Smooth muscle cell (in vitro differentiated cells): Measurements from ENCODE around the gene C10orf143. TPM values are rescaled to one million over a fixed set of nuclear protein-coding genes. Genes with fewer than 3 reads are reported as not detected.

Experiments
- DNase-seq: peaks from one replicate; lab custom pipeline; 2025; ENCODE audit not compliant: unreplicated experiment; lab: John Stamatoyannopoulos, UW
- H2AFZ ChIP-seq: fragments of 200-600 bp; sonication (generic); 2 replicates; pipeline ENCODE4 v1.6.0; 2016; ENCODE audit warnings: antibody characterized with exemption, low read depth, mild to moderate bottlenecking
- H3F3A ChIP-seq: fragments of 200-600 bp; sonication (generic); 2 replicates; pipeline ENCODE4 v1.6.0; 2017; ENCODE audit warnings: antibody characterized with exemption, low read depth
- H3K27ac ChIP-seq: fragments of 200-600 bp; sonication (generic); 2 replicates; pipeline ENCODE4 v1.5.1; 2016; ENCODE audit warnings: low read depth, mild to moderate bottlenecking
- H3K27me3 ChIP-seq: fragments of 200-600 bp; sonication (generic); 2 replicates; pipeline ENCODE4 v1.6.1; 2016; ENCODE audit warnings: low read depth, mild to moderate bottlenecking
- H3K36me3 ChIP-seq: fragments of 200-600 bp; sonication (generic); 2 replicates; pipeline ENCODE4 v1.5.1; 2016; ENCODE audit warnings: low read depth
- H3K4me1 ChIP-seq: fragments of 200-600 bp; sonication (generic); 2 replicates; pipeline ENCODE4 v1.5.1; 2016; ENCODE audit warnings: low read depth
- H3K4me2 ChIP-seq: fragments of 200-600 bp; sonication (generic); 2 replicates; pipeline ENCODE4 v1.6.0; 2016; ENCODE audit warnings: mild to moderate bottlenecking
- H3K4me3 ChIP-seq: fragments of 200-600 bp; sonication (generic); 2 replicates; pipeline ENCODE4 v1.5.1; 2016; ENCODE audit warnings: mild to moderate bottlenecking
- H3K79me2 ChIP-seq: fragments of 200-600 bp; sonication (generic); 2 replicates; pipeline ENCODE4 v1.6.0; 2016; ENCODE audit warnings: low read depth, mild to moderate bottlenecking
- H3K9ac ChIP-seq: fragments of 200-600 bp; sonication (generic); 2 replicates; pipeline ENCODE4 v1.6.0; 2016; ENCODE audit warnings: low read depth
- H3K9me3 ChIP-seq: fragments of 200-600 bp; sonication (generic); replicated peaks from 2 replicates; pipeline ENCODE4 v1.5.1; 2016; ENCODE audit warnings: low read depth
- H4K20me1 ChIP-seq: fragments of 200-600 bp; sonication (generic); 2 replicates; pipeline ENCODE4 v1.6.0; 2016; ENCODE audit warnings: low read depth
- WGBS: methylation state at CpG from one replicate; pipeline ENCODE4 v1.1.7; 2016; ENCODE audit warnings: low lambda C conversion rate; 5-methylcytosine and 5-hydroxymethylcytosine counted together
- polyA plus RNA-seq: library from polyadenylated mRNA; unstranded; fragments of >200 nt; fragmentation: Nextera tagmentation; extraction: Ambion mirVana; gene quantifications from 2 replicates; pipeline ENCODE4 v1.2.1, GENCODE V29; 2016
- total RNA-seq: library from RNA; depleted of rRNA; stranded (reverse); fragments of >200 nt; gene quantifications from 2 replicates; pipeline ENCODE4 v1.2.3, GENCODE V29; 2014
- TF ChIP-seq, protein P1 (sequence below): fragments of 200-600 bp; sonication (generic); IDR thresholded peaks from 2 replicates; pipeline ENCODE4 v1.5.1; 2017; ENCODE audit warnings: borderline replicate concordance, mild to moderate bottlenecking, antibody characterized with exemption; ENCODE audit not compliant: insufficient read depth, poor library complexity, severe bottlenecking

The C10orf143 gene
- total and polyA plus RNA-seq, 2 experiments from 2014 or later: 2.0 TPM; not detected in 1

DNA sequence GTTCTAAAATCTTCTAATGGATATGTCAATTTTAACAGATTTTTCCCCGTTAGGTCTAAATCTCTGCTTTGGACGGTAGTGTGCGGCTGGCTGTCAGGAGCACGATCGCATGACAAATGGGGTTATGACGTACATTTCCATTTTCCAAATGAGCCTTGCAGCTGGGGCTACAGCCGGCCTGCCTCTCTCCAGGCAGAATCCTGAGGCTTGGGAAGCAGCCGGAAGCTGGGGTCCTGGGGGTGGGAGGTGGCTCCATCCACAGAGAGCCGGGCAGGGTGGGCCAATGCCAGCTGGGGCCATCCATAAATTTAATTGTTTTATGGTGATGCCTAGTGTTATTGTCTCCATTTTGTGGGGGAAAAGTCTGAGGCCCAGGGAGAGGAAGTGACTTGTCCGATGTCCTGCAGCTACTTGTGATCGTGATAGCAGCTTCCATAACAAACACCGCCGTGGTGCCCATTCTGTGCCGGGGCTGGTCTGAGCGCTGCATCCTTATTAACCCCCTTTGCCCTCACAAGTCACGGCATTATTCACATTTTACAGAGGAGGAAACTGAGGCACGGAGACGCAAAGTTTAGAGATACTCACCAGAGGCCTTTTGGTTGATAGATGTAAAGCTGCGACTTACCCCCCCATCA lies 93.5 kb downstream of the C10orf143 start:
- no peaks in the 10 kb centered on the region for H3F3A ChIP-seq
- no peak overlapping the region for H3K4me3 ChIP-seq
- H2AFZ ChIP-seq: no peak overlapping the region
- H3K9ac ChIP-seq: no peak overlapping the region
- H3K27ac ChIP-seq: no peak overlapping the region
- H3K9me3 ChIP-seq: no peaks in the 10 kb centered on the region
- H3K79me2 ChIP-seq: no peaks in the 10 kb centered on the region
- no peaks in the 10 kb centered on the region for H3K4me1 ChIP-seq
- no peak overlapping the region for H3K4me2 ChIP-seq
- 93% methylated on average over 19 of the region's 19 CpGs for WGBS
- no peaks in the 10 kb centered on the region for H3K27me3 ChIP-seq
- no peaks in the 10 kb centered on the region for H4K20me1 ChIP-seq
- no peaks in the 10 kb centered on the region for H3K36me3 ChIP-seq
- TF ChIP-seq, protein P1, sequence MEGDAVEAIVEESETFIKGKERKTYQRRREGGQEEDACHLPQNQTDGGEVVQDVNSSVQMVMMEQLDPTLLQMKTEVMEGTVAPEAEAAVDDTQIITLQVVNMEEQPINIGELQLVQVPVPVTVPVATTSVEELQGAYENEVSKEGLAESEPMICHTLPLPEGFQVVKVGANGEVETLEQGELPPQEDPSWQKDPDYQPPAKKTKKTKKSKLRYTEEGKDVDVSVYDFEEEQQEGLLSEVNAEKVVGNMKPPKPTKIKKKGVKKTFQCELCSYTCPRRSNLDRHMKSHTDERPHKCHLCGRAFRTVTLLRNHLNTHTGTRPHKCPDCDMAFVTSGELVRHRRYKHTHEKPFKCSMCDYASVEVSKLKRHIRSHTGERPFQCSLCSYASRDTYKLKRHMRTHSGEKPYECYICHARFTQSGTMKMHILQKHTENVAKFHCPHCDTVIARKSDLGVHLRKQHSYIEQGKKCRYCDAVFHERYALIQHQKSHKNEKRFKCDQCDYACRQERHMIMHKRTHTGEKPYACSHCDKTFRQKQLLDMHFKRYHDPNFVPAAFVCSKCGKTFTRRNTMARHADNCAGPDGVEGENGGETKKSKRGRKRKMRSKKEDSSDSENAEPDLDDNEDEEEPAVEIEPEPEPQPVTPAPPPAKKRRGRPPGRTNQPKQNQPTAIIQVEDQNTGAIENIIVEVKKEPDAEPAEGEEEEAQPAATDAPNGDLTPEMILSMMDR: no peak
- no peak for DNase-seq

DNA sequence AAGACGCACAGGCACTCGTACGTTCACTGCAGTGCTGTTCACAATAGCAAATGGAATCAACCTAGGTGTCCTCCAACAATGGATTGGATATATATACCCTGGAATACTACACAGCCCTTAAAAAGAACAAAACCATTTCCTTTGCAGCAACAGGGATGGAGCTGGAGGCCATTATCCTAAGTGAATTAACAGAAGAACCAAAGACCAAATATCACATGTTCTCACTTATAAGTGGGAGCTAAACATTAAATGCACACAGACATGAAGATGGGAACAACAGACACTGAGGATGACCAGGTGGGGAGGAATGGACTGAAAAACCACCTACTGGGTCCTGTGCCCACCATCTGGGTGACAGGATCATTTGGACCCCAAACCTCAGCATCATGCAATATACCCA lies 94.5 kb downstream of the C10orf143 start:
- Histone ChIP-seq H3K27ac (no peak overlapping the region), H3K9ac (no peak overlapping the region), H3K36me3 (no peaks in the 10 kb centered on the region), H3K4me3 (no peak overlapping the region), H3K9me3 (no peaks in the 10 kb centered on the region), H3K4me2 (no peak overlapping the region), H2AFZ (no peak overlapping the region), H3K27me3 (no peaks in the 10 kb centered on the region), H4K20me1 (no peaks in the 10 kb centered on the region), H3K79me2 (no peaks in the 10 kb centered on the region), H3F3A (no peaks in the 10 kb centered on the region), H3K4me1 (no peaks in the 10 kb centered on the region)
- WGBS: 92% methylated on average over 3 of the region's 3 CpGs
- TF ChIP-seq, protein P1: no peak
- no peak for DNase-seq

DNA sequence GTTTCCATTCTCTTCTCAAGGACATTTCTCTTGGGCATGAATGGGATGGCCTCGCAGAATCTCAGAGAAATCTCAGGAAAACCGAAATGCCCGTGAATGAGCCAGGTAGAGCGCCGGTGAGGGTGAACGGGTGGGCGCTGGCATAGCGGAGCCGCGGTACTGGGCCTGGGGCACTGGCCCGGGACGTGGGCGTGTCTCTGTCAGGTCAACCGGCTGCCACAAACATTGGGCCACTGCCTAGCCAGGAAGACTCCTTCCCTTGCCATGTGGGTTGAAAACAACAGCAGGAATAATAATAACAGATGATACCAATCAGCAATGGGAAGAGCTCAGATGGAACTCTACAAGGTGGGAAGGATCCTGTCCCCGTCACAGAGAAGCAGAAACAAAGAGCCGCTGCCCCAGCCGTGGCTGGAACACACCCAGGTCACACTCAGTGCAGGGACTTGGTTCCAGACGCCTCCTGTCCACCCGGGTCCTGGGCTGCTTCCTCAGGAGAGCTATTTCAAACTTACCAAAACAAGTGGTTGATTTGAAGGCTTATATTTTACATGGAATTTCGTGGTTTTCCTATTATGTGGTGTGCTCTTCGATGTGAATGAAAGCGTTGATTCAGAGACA lies 95.4 kb downstream of the C10orf143 start:
- H3K27me3 ChIP-seq: no peaks in the 10 kb centered on the region
- H4K20me1 ChIP-seq: no peaks in the 10 kb centered on the region
- TF ChIP-seq, protein P1: no peak
- no peak overlapping the region for H3K4me2 ChIP-seq
- no peaks in the 10 kb centered on the region for H3K36me3 ChIP-seq
- no peaks in the 10 kb centered on the region for H3K79me2 ChIP-seq
- no peak for DNase-seq
- H3K4me3 ChIP-seq: no peak overlapping the region
- no peaks in the 10 kb centered on the region for H3K9me3 ChIP-seq
- 87% methylated on average over 22 of the region's 22 CpGs for WGBS
- H3K27ac ChIP-seq: no peak overlapping the region
- no peaks in the 10 kb centered on the region for H3K4me1 ChIP-seq
- H2AFZ ChIP-seq: no peak overlapping the region
- no peak overlapping the region for H3K9ac ChIP-seq
- no peaks in the 10 kb centered on the region for H3F3A ChIP-seq
